Measurements from ENCODE around the gene EMC9.

The EMC9 gene

DNA sequence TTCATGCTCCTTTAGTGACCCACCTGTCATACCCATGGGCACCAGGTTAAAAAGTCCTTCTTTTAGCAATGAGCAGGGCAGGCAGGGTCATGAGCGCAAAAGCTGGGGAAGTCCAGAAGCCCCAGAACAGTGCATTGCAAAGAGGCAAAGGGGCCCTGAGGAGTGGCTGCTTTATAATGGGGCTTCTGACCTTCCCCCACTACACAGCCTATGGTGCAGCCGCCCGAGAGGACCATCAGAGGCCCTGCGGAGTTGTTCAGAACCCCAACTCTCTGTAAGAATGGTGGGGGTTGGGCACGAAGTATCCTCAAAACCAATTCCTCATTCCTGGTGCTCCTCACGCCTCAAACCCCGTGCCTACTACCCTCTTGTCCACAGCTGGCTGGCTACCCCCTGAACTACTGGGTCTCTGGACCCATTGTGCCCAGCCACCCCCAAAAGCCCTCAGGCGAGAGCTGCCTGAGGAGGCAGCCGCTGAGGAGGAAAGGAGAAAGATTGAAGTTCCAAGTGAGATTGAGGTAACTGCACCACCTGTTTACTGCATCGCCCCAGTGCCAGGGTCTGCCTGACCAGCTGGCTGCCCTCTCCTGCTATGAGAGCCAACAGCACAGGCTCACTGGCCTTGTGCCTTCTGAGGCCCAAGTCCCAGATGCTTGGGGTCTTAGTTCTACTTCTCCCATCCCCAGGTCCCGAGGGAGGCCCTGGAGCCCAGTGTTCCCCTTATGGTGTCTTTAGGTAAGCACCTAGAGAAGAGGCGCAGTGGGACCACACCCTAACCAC lies 37.2 kb upstream of the EMC9 start:
- no peak overlapping the region for H3K4me3 ChIP-seq (replicated peaks; ENCODE audit: low read depth, low read length)
- H3K36me3 ChIP-seq (ENCODE audit: control insufficient read depth, insufficient read depth, low read length): peaks cover 58% of the 10 kb centered on the region
- TF ChIP-seq, protein P1, sequence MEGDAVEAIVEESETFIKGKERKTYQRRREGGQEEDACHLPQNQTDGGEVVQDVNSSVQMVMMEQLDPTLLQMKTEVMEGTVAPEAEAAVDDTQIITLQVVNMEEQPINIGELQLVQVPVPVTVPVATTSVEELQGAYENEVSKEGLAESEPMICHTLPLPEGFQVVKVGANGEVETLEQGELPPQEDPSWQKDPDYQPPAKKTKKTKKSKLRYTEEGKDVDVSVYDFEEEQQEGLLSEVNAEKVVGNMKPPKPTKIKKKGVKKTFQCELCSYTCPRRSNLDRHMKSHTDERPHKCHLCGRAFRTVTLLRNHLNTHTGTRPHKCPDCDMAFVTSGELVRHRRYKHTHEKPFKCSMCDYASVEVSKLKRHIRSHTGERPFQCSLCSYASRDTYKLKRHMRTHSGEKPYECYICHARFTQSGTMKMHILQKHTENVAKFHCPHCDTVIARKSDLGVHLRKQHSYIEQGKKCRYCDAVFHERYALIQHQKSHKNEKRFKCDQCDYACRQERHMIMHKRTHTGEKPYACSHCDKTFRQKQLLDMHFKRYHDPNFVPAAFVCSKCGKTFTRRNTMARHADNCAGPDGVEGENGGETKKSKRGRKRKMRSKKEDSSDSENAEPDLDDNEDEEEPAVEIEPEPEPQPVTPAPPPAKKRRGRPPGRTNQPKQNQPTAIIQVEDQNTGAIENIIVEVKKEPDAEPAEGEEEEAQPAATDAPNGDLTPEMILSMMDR (IDR thresholded peaks at IDR 0.05; ENCODE audit: insufficient read depth, low read length, poor library complexity, severe bottlenecking): no peak

DNA sequence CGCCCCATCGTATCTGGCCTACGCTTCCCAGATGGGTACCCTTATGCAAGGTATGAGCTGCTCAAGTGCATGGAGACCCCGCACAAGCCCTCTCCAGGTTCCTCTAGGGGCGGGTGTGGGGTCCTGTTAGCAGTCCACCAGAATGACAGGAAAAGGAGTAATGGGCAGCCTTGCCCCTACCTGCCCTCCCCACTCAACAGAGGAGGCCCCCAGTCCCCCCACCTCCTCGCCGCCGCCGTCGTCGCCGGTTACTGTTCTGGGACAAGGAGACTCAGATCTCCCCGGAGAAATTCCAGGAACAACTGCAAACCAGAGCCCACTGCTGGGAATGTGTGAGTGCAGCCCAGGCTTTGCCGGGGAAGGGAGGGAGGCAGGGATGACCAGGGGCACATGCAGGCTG lies 36.5 kb upstream of the EMC9 start:
- no peak overlapping the region for H3K4me3 ChIP-seq (replicated peaks; ENCODE audit: low read depth, low read length)
- TF ChIP-seq, protein P1 (IDR thresholded peaks at IDR 0.05; ENCODE audit: insufficient read depth, low read length, poor library complexity, severe bottlenecking): no peak
- H3K36me3 ChIP-seq (ENCODE audit: control insufficient read depth, insufficient read depth, low read length): peaks cover 52% of the 10 kb centered on the region
- no peak for DNase-seq (ENCODE audit: extremely low read depth, insufficient read length)
- H3K27me3 ChIP-seq (replicated peaks; ENCODE audit: control insufficient read depth, insufficient read depth, low read length): no peaks in the 10 kb centered on the region

More for the DNA sequence above, 37.2 kb upstream of the EMC9 start:
- no peaks in the 10 kb centered on the region for H3K27me3 ChIP-seq (replicated peaks; ENCODE audit: control insufficient read depth, insufficient read depth, low read length)
- DNase-seq (ENCODE audit: extremely low read depth, insufficient read length): no peak

DNA sequence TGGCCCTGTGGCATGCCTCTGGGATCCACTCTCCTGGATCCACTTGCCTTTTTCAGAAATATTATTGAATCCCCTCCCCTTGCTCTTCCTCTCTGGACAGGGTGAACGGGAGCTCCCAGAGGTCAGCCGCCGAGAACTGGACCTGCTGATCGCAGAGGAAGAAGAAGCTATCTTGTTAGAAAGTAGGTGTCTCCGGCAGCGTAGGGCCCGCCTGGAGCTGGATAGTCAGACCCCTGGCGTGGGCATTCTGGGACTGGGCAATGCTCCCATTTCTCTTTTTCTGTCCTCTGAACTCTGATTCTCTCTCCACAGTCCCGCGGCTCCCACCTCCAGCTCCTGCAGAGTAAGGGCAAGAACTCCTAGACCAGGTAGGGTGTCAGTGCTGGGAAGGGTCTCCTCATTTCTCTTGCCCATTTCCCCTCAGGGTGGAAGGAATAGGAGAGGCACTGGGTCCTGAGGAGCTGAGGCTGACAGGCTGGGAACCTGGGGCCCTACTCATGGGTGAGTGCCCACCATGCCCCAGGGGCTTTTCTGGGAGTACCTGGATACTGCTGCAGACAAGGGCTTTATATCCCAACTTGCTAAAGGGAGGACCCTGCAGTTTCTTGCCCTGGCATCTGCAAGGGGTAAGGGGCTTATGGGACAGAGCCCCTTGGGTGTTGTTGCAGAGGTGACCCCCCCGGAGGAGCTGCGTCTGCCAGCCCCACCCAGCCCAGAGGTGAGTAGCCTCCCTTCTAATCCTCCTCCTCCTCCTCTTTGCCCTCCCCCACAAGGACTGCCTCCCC lies 35.8 kb upstream of the EMC9 start:
- peaks cover 48% of the 10 kb centered on the region for H3K36me3 ChIP-seq (ENCODE audit: control insufficient read depth, insufficient read depth, low read length)
- TF ChIP-seq, protein P1 (IDR thresholded peaks at IDR 0.05; ENCODE audit: insufficient read depth, low read length, poor library complexity, severe bottlenecking): no peak
- no peaks in the 10 kb centered on the region for H3K27me3 ChIP-seq (replicated peaks; ENCODE audit: control insufficient read depth, insufficient read depth, low read length)
- no peak for DNase-seq (ENCODE audit: extremely low read depth, insufficient read length)
- no peak overlapping the region for H3K4me3 ChIP-seq (replicated peaks; ENCODE audit: low read depth, low read length)

DNA sequence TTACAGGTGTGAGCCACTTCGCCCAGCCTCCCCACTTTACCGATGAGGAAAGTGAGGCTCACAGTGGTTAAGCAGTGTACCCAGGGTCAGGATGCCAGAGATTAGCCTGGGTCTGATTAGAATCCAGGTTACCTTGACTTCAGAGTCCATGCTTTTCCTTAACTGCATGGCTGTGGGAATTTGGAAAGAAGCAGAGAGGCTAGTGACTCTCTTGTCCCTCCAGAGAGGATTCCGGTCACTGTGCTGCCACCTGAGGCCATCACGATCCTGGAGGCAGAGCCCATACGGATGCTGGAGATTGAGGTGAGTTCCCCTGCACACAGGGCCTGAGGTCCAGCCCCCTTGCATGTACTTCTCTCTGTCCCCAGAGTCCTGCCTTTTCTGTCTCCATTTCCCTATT lies 35.2 kb upstream of the EMC9 start:
- no peak for DNase-seq (ENCODE audit: extremely low read depth, insufficient read length)
- Histone ChIP-seq H3K27me3 (replicated peaks; ENCODE audit: control insufficient read depth, insufficient read depth, low read length) (no peaks in the 10 kb centered on the region), H3K36me3 (ENCODE audit: control insufficient read depth, insufficient read depth, low read length) (peaks cover 45% of the 10 kb centered on the region), H3K4me3 (replicated peaks; ENCODE audit: low read depth, low read length) (no peak overlapping the region)
- TF ChIP-seq, protein P1 (IDR thresholded peaks at IDR 0.05; ENCODE audit: insufficient read depth, low read length, poor library complexity, severe bottlenecking): no peak

DNA sequence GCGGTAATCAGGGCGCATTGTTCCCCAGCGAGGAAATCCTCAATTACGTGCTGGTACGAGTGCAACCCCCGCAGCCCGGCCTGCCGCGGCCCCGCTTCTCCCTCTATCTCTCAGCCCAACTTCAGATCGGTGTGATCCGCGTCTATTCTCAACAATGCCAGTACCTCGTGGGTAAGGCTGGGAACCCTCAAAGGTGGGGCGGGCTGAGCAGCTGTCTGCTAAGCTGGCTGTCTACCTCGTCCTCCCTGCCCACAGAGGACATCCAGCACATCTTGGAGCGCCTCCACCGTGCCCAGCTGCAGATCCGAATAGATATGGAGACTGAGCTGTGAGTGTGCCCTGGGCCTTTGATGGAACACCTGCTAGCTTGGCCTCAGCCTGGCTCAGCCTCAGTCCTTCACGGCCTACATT lies 31.5 kb upstream of the EMC9 start:
- TF ChIP-seq, protein P1 (IDR thresholded peaks at IDR 0.05; ENCODE audit: insufficient read depth, low read length, poor library complexity, severe bottlenecking): no peak
- DNase-seq (ENCODE audit: extremely low read depth, insufficient read length): no peak
- H3K27me3 ChIP-seq (replicated peaks; ENCODE audit: control insufficient read depth, insufficient read depth, low read length): no peaks in the 10 kb centered on the region
- peaks cover 23% of the 10 kb centered on the region for H3K36me3 ChIP-seq (ENCODE audit: control insufficient read depth, insufficient read depth, low read length)
- peak overlapping the region; percentile 68 for H3K4me3 ChIP-seq (replicated peaks; ENCODE audit: low read depth, low read length)

Measured in GM06990 (cell line).